ENCODE data around the gene A1BG.
"Not testable (repeated sequence)": the region's sequence is repeated elsewhere in the genome, so short reads cannot be mapped to it uniquely, and the experiment has no call there.

Gene A1BG

GRCh38 chr19:58357481-58358145 is 4.3 kb upstream of the A1BG start:
- no peak for DNase-seq (ENCODE audit: low read depth in 2 of 2)

GRCh38 chr19:58356766-58357480 is 3.6 kb upstream of the A1BG start:
- DNase-seq (ENCODE audit: low read depth in 2 of 2), result no peak

GRCh38 chr19:58355908-58356765 is 2.8 kb upstream of the A1BG start:
- peak in 1 of 2 donors; percentile 20 for DNase-seq (ENCODE audit: low read depth in 2 of 2)

- DNase-seq (ENCODE audit: low read depth in 2 of 2), result no peak
These were observed 2.0 kb upstream of the A1BG start for GRCh38 chr19:58355215-58355796.

- DNase-seq (ENCODE audit: low read depth in 2 of 2), result no peak
These were observed 1.3 kb upstream of the A1BG start for GRCh38 chr19:58354478-58355030.

GRCh38 chr19:58353717-58354477 is 605 bp upstream of the A1BG start:
- DNase-seq (ENCODE audit: low read depth in 2 of 2), result no peak

- DNase-seq (ENCODE audit: low read depth in 2 of 2), result no peak
These were observed 1.1 kb downstream of the A1BG start for GRCh38 chr19:58351990-58352755.

GRCh38 chr19:58351558-58351878 is 1.8 kb downstream of the A1BG start:
- DNase-seq (ENCODE audit: low read depth in 2 of 2), result no peak

GRCh38 chr19:58350871-58351557 is 2.3 kb downstream of the A1BG start:
- no peak for DNase-seq (ENCODE audit: low read depth in 2 of 2)

- no peak for DNase-seq (ENCODE audit: low read depth in 2 of 2)
These were observed 3.1 kb downstream of the A1BG start for GRCh38 chr19:58350001-58350861.

- no peak for DNase-seq (ENCODE audit: low read depth in 2 of 2)
These were observed 3.7 kb downstream of the A1BG start for GRCh38 chr19:58349590-58349989.

GRCh38 chr19:58348080-58348479 is 5.2 kb downstream of the A1BG start:
- DNase-seq (ENCODE audit: low read depth in 2 of 2), result not testable (repeated sequence)

GRCh38 chr19:58346961-58347929 is 6.0 kb downstream of the A1BG start:
- DNase-seq (ENCODE audit: low read depth in 2 of 2), result peak; percentile 31 to 61

GRCh38 chr19:58345558-58345957 is 7.7 kb downstream of the A1BG start:
- DNase-seq (ENCODE audit: low read depth in 2 of 2), result no peak

GRCh38 chr19:58338825-58339558 is 14.3 kb downstream of the A1BG start:
- no peak for DNase-seq (ENCODE audit: low read depth in 2 of 2)

- DNase-seq (ENCODE audit: low read depth in 2 of 2), result no peak
These were observed 15.0 kb downstream of the A1BG start for GRCh38 chr19:58338336-58338735.

- no peak for DNase-seq (ENCODE audit: low read depth in 2 of 2)
These were observed 16.5 kb downstream of the A1BG start for GRCh38 chr19:58336820-58337219.
